GM12891 (cell line): ENCODE data around the gene SLC50A1.

Experiments used
- DNase-seq: peaks from one replicate; pipeline ENCODE4 v3.0.0; 2011; ENCODE audit warnings: low spot score; ENCODE audit not compliant: insufficient read length
- FAIRE-seq: peaks from 2 replicates; lab custom pipeline; 2011; peaks lifted over from hg19 to GRCh38; lab: Jason Lieb, UNC
- PAX5 ChIP-seq: IDR thresholded peaks from 2 replicates; pipeline ENCODE4 v1.6.1; 2011; ENCODE audit warnings: low read length, moderate library complexity, mild to moderate bottlenecking; ENCODE audit not compliant: insufficient read depth, severe bottlenecking
- POLR2A ChIP-seq: IDR thresholded peaks from 2 replicates; pipeline ENCODE4 v1.6.1; 2011; ENCODE audit warnings: low read depth, low read length, control low read depth
- POLR2AphosphoS5 ChIP-seq: IDR thresholded peaks from 2 replicates; pipeline ENCODE4 v1.6.1; 2011; ENCODE audit warnings: low read depth, low read length, control low read depth
- POU2F2 ChIP-seq: IDR thresholded peaks from 2 replicates; pipeline ENCODE4 v1.6.1; 2011; ENCODE audit warnings: low read depth, mild to moderate bottlenecking, control low read depth, low read length, moderate library complexity
- SPI1 ChIP-seq: IDR thresholded peaks from 2 replicates; pipeline ENCODE4 v1.6.1; 2011; ENCODE audit warnings: low read depth, low read length, control low read depth
- TAF1 ChIP-seq: IDR thresholded peaks from 2 replicates; pipeline ENCODE4 v1.6.1; 2011; ENCODE audit warnings: low read depth, low read length, control low read depth

Gene SLC50A1

GRCh38 chr1:155103325-155103724 lies 32.3 kb upstream of the SLC50A1 start:
- DNase-seq, result no peak
- no peak for TF ChIP-seq POLR2A
- no peak for TF ChIP-seq POU2F2
- no peak for TF ChIP-seq POLR2AphosphoS5
- TF ChIP-seq PAX5, result no peak
- no peak for TF ChIP-seq SPI1
- no peak for TF ChIP-seq TAF1
- FAIRE-seq, result no peak

GRCh38 chr1:155104605-155105534 lies 30.8 kb upstream of the SLC50A1 start:
- DNase-seq (no peak), FAIRE-seq (no peak)
- TF ChIP-seq POU2F2 (no peak), TAF1 (no peak), PAX5 (no peak), SPI1 (no peak), POLR2AphosphoS5 (no peak), POLR2A (no peak)

- TF ChIP-seq POLR2A (no peak), TAF1 (no peak), POLR2AphosphoS5 (no peak), POU2F2 (no peak), SPI1 (no peak), PAX5 (no peak)
- DNase-seq, result no peak
- no peak for FAIRE-seq
These were observed 30.0 kb upstream of the SLC50A1 start for GRCh38 chr1:155105604-155106011.

GRCh38 chr1:155106862-155107261 lies 28.8 kb upstream of the SLC50A1 start:
- TF ChIP-seq POLR2AphosphoS5 (no peak), TAF1 (no peak), POU2F2 (no peak), PAX5 (no peak), SPI1 (no peak), POLR2A (no peak)
- no peak for FAIRE-seq
- no peak for DNase-seq

GRCh38 chr1:155107309-155108264 lies 28.1 kb upstream of the SLC50A1 start:
- no peak for TF ChIP-seq TAF1
- TF ChIP-seq POLR2A, result no peak
- TF ChIP-seq POLR2AphosphoS5, result no peak
- TF ChIP-seq POU2F2, result no peak
- TF ChIP-seq SPI1, result no peak
- no peak for TF ChIP-seq PAX5
- DNase-seq (no peak), FAIRE-seq (no peak)

GRCh38 chr1:155108296-155108695 lies 27.4 kb upstream of the SLC50A1 start:
- TF ChIP-seq POLR2AphosphoS5, result no peak
- TF ChIP-seq TAF1, result no peak
- no peak for TF ChIP-seq POLR2A
- TF ChIP-seq SPI1, result no peak
- TF ChIP-seq POU2F2, result no peak
- no peak for TF ChIP-seq PAX5
- FAIRE-seq, result no peak
- DNase-seq, result no peak

GRCh38 chr1:155110381-155110780 lies 25.3 kb upstream of the SLC50A1 start:
- TF ChIP-seq PAX5, result no peak
- TF ChIP-seq POLR2AphosphoS5, result no peak
- no peak for TF ChIP-seq POLR2A
- TF ChIP-seq POU2F2, result no peak
- TF ChIP-seq SPI1, result no peak
- TF ChIP-seq TAF1, result no peak
- DNase-seq (no peak), FAIRE-seq (no peak)

- no peak for FAIRE-seq
- DNase-seq, result no peak
- TF ChIP-seq SPI1, result no peak
- no peak for TF ChIP-seq TAF1
- no peak for TF ChIP-seq PAX5
These were observed 24.8 kb upstream of the SLC50A1 start for GRCh38 chr1:155110826-155111225.

- FAIRE-seq, result no peak
- DNase-seq, result no peak
- no peak for TF ChIP-seq PAX5
- TF ChIP-seq POLR2AphosphoS5, result no peak
- no peak for TF ChIP-seq POLR2A
- no peak for TF ChIP-seq SPI1
- TF ChIP-seq POU2F2, result no peak
- no peak for TF ChIP-seq TAF1
These were observed 22.1 kb upstream of the SLC50A1 start for GRCh38 chr1:155113450-155113980.
